SU-DHL-6 (cell line): ENCODE measurements around the gene CUBN.

ENCODE experiments used
- H2AFZ ChIP-seq: fragments of 200-600 bp; sonication (generic); 2 replicates; pipeline ENCODE4 v1.6.1; 2014; ENCODE audit warnings: low read depth, mild to moderate bottlenecking, moderate library complexity, mixed read lengths, antibody characterized with exemption, low read length; ENCODE audit not compliant: severe bottlenecking
- H3F3A ChIP-seq: fragments of 200-600 bp; shearing (Covaris generic); 2 replicates; pipeline ENCODE4 v1.6.0; 2016; ENCODE audit warnings: antibody characterized with exemption, mild to moderate bottlenecking; ENCODE audit not compliant: insufficient read depth
- H3K27ac ChIP-seq: fragments of 200-600 bp; sonication (generic); 2 replicates; pipeline ENCODE4 v1.5.1; 2016; ENCODE audit warnings: low read depth, mild to moderate bottlenecking, low read length, moderate library complexity, mixed read lengths
- H3K27me3 ChIP-seq: fragments of 200-600 bp; sonication (generic), shearing (Covaris generic); 2 replicates; pipeline ENCODE4 v1.6.0; 2014; ENCODE audit warnings: mild to moderate bottlenecking, low read length
- H3K36me3 ChIP-seq: fragments of 200-600 bp; sonication (generic); 2 replicates; pipeline ENCODE4 v1.6.1; 2014; ENCODE audit warnings: mild to moderate bottlenecking, low read length, mixed read lengths
- H3K4me2 ChIP-seq: fragments of 300-600, 200-600 bp; shearing (Covaris generic), sonication (generic); 2 replicates; pipeline ENCODE4 v1.6.0; 2014; ENCODE audit warnings: low read length, low read depth, mild to moderate bottlenecking; ENCODE audit not compliant: poor library complexity, severe bottlenecking
- H3K4me3 ChIP-seq: fragments of 200-600 bp; sonication (generic); 2 replicates; pipeline ENCODE4 v1.5.1; 2014; ENCODE audit warnings: antibody characterized with exemption, low read length, mild to moderate bottlenecking, mixed read lengths; ENCODE audit not compliant: insufficient read depth, poor library complexity, severe bottlenecking
- H3K79me2 ChIP-seq: fragments of 200-600 bp; sonication (generic); 2 replicates; pipeline ENCODE4 v1.6.1; 2014; ENCODE audit warnings: mild to moderate bottlenecking, low read length, moderate library complexity; ENCODE audit not compliant: insufficient read depth
- H3K9ac ChIP-seq: fragments of 200-600 bp; sonication (generic); 2 replicates; pipeline ENCODE4 v1.7.0; 2014; ENCODE audit warnings: mild to moderate bottlenecking, low read length
- H3K9me2 ChIP-seq: fragments of 200-600 bp; sonication (generic); replicated peaks from 2 replicates; pipeline ENCODE4 v1.6.1; 2014; ENCODE audit warnings: low read length; ENCODE audit not compliant: insufficient read depth
- H3K9me3 ChIP-seq: fragments of 200-600 bp; sonication (generic); 2 replicates; pipeline ENCODE4 v1.6.1; 2014; ENCODE audit warnings: low read length, mixed read lengths; ENCODE audit not compliant: insufficient read depth
- H4K20me1 ChIP-seq: fragments of 200-600 bp; sonication (generic); 2 replicates; pipeline ENCODE4 v1.6.1; 2014; ENCODE audit warnings: low read depth, mild to moderate bottlenecking, antibody characterized with exemption, low read length, moderate library complexity, mixed read lengths
- CTCF ChIP-seq: fragments of 200-600 bp; sonication (generic); IDR thresholded peaks from one replicate; pipeline ENCODE4 v1.5.1; 2017; ENCODE audit warnings: antibody characterized with exemption, mild to moderate bottlenecking, low read length, moderate library complexity; ENCODE audit not compliant: insufficient read depth, poor library complexity, severe bottlenecking
- EZH2phosphoT487 ChIP-seq: fragments of 200-600 bp; sonication (generic), shearing (Covaris generic); conservative IDR thresholded peaks from 2 replicates; pipeline ENCODE4 v1.6.1; 2018; ENCODE audit warnings: mild to moderate bottlenecking, antibody characterized with exemption, low read length, moderate library complexity, mixed read lengths

Gene CUBN

GRCh38 chr10:17162828-17163227 is 33.2 kb upstream of the CUBN start:
- no peak overlapping the region for H3K4me2 ChIP-seq
- H3K4me3 ChIP-seq = no peak overlapping the region
- TF ChIP-seq EZH2phosphoT487 (no peak), CTCF (no peak)
- no peaks in the 10 kb centered on the region for H3K27me3 ChIP-seq
- H3F3A ChIP-seq = no peaks in the 10 kb centered on the region
- no peak overlapping the region for H3K9ac ChIP-seq
- H3K36me3 ChIP-seq = no peaks in the 10 kb centered on the region
- H2AFZ ChIP-seq = no peak overlapping the region
- no peaks in the 10 kb centered on the region for H3K9me2 ChIP-seq
- H3K27ac ChIP-seq = no peak overlapping the region
- 0 out of 2 replicates have a peak, but pooled peaks cover 3% of the 10 kb centered on the region for H4K20me1 ChIP-seq
- H3K9me3 ChIP-seq = no peaks in the 10 kb centered on the region
- H3K79me2 ChIP-seq = no peaks in the 10 kb centered on the region

GRCh38 chr10:17161775-17162174 is 32.2 kb upstream of the CUBN start:
- H3K36me3 ChIP-seq = no peaks in the 10 kb centered on the region
- H3K9ac ChIP-seq = no peak overlapping the region
- H3K27ac ChIP-seq = no peak overlapping the region
- no peaks in the 10 kb centered on the region for H3K79me2 ChIP-seq
- H3K27me3 ChIP-seq = no peaks in the 10 kb centered on the region
- no peaks in the 10 kb centered on the region for H3K9me2 ChIP-seq
- no peak overlapping the region for H3K4me3 ChIP-seq
- H3K4me2 ChIP-seq = no peak overlapping the region
- H3K9me3 ChIP-seq = no peaks in the 10 kb centered on the region
- no peak overlapping the region for H2AFZ ChIP-seq
- H3F3A ChIP-seq = no peaks in the 10 kb centered on the region
- TF ChIP-seq CTCF (no peak), EZH2phosphoT487 (no peak)
- H4K20me1 ChIP-seq = 0 out of 2 replicates have a peak, but pooled peaks cover 3% of the 10 kb centered on the region

- Histone ChIP-seq H3K27ac (no peak overlapping the region), H3K9ac (no peak overlapping the region), H3K79me2 (no peaks in the 10 kb centered on the region), H2AFZ (no peak overlapping the region), H3K9me2 (no peaks in the 10 kb centered on the region), H4K20me1 (0 out of 2 replicates have a peak, but pooled peaks cover 3% of the 10 kb centered on the region), H3F3A (no peaks in the 10 kb centered on the region), H3K36me3 (no peaks in the 10 kb centered on the region), H3K9me3 (no peaks in the 10 kb centered on the region), H3K4me2 (no peak overlapping the region), H3K27me3 (no peaks in the 10 kb centered on the region), H3K4me3 (no peak overlapping the region)
- TF ChIP-seq EZH2phosphoT487 (no peak), CTCF (no peak)
Measured at GRCh38 chr10:17157024-17157423, 27.4 kb upstream of the CUBN start.

- no peaks in the 10 kb centered on the region for H3F3A ChIP-seq
- H2AFZ ChIP-seq = no peak overlapping the region
- H3K27me3 ChIP-seq = no peaks in the 10 kb centered on the region
- H3K9me2 ChIP-seq = no peaks in the 10 kb centered on the region
- H3K4me3 ChIP-seq = no peak overlapping the region
- no peaks in the 10 kb centered on the region for H3K36me3 ChIP-seq
- no peaks in the 10 kb centered on the region for H3K79me2 ChIP-seq
- H3K9me3 ChIP-seq = no peaks in the 10 kb centered on the region
- TF ChIP-seq CTCF (no peak), EZH2phosphoT487 (no peak)
- 0 out of 2 replicates have a peak, but pooled peaks cover 3% of the 10 kb centered on the region for H4K20me1 ChIP-seq
- H3K9ac ChIP-seq = no peak overlapping the region
- no peak overlapping the region for H3K27ac ChIP-seq
- H3K4me2 ChIP-seq = no peak overlapping the region
Measured at GRCh38 chr10:17155826-17156225, 26.2 kb upstream of the CUBN start.
